IPS-18a (cell line): Measurements from ENCODE around the gene CLCF1.

ENCODE experiments used
- H3K27ac ChIP-seq: one replicate; pipeline ENCODE4 v1.5.1; 2013; ENCODE audit warnings: low read length
- H3K27me3 ChIP-seq: one replicate; pipeline ENCODE4 v1.6.1; 2013; ENCODE audit warnings: mild to moderate bottlenecking, low read length; ENCODE audit not compliant: control insufficient read depth, insufficient read depth
- H3K36me3 ChIP-seq: one replicate; pipeline ENCODE4 v1.6.1; 2013; ENCODE audit warnings: low read depth, low read length; ENCODE audit not compliant: control insufficient read depth
- H3K4me1 ChIP-seq: one replicate; pipeline ENCODE4 v1.6.1; 2013; ENCODE audit warnings: low read depth, low read length; ENCODE audit not compliant: control insufficient read depth
- H3K4me3 ChIP-seq: one replicate; pipeline ENCODE4 v1.5.1; 2013; ENCODE audit warnings: low read length
- H3K9ac ChIP-seq: one replicate; pipeline ENCODE4 v1.6.1; 2013; ENCODE audit warnings: mild to moderate bottlenecking, low read length, moderate library complexity
- H3K9me3 ChIP-seq: one replicate; pipeline ENCODE4 v1.6.1; 2013; ENCODE audit warnings: low read depth, low read length; ENCODE audit not compliant: control insufficient read depth

The CLCF1 gene

DNA sequence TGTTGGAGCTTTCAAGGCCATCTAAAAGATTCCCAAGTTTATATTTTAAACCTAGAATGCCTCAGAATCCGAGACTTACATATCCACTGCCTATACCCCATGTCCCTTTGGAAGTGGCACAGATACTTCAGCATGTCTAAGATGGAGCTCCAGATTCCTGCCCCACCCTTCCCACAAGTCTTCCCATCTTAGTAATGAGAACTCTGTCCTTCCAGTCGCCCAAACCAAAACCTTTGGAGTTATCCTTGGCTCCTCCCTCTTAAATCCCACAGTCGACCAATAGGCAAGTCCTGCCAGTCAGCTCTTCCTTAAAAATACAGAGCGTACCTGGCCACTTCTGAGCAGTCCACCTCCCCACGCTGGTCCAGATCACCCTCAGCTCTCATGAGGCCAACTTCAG, 24.4 kb downstream of the CLCF1 start:
- no peaks in the 10 kb centered on the region for H3K9me3 ChIP-seq
- no peaks in the 10 kb centered on the region for H3K27me3 ChIP-seq
- H3K4me1 ChIP-seq = peaks cover 7% of the 10 kb centered on the region
- no peak overlapping the region for H3K27ac ChIP-seq
- no peaks in the 10 kb centered on the region for H3K36me3 ChIP-seq
- H3K4me3 ChIP-seq = no peak overlapping the region
- H3K9ac ChIP-seq = no peak overlapping the region

DNA sequence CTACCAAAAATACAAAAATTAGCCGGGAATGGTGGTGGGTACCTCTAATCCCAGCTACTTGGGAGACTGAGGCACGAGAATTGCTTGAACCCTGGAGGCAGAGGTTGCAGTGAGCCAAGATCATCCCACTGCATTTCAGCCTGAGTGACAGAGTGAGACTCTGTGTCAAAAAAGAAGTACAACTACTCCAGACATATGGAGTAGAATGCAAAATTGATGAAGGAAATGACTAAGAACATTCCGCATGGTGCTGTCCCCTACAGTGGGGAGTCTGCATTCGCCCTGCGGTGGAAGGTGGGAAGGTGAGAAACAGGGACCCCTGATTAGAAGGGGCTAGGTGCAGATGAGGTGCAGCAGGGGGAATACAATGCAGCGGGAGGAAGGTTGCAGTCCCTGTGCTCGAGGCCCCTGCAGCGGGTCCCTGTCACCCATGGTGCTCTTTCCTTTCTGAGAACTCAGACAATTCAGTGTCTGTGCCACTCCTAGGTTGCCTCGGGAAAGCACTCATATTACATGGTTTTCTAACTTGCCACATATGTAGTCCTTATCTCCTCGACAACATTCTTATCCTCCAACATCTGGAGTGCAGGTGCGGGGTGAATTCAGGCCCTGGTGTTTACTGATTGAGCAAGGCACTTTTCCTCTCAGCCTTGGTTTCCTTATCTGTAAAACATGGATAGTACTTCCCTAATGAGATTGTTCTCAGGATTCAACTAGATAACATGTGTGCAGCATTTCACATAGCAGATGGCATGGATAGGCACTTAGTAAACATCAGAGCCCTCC, 25.2 kb downstream of the CLCF1 start:
- Histone ChIP-seq H3K4me3 (no peak overlapping the region), H3K27me3 (no peaks in the 10 kb centered on the region), H3K9me3 (no peaks in the 10 kb centered on the region), H3K4me1 (peaks cover 4% of the 10 kb centered on the region), H3K36me3 (no peaks in the 10 kb centered on the region), H3K9ac (no peak overlapping the region), H3K27ac (no peak overlapping the region)

DNA sequence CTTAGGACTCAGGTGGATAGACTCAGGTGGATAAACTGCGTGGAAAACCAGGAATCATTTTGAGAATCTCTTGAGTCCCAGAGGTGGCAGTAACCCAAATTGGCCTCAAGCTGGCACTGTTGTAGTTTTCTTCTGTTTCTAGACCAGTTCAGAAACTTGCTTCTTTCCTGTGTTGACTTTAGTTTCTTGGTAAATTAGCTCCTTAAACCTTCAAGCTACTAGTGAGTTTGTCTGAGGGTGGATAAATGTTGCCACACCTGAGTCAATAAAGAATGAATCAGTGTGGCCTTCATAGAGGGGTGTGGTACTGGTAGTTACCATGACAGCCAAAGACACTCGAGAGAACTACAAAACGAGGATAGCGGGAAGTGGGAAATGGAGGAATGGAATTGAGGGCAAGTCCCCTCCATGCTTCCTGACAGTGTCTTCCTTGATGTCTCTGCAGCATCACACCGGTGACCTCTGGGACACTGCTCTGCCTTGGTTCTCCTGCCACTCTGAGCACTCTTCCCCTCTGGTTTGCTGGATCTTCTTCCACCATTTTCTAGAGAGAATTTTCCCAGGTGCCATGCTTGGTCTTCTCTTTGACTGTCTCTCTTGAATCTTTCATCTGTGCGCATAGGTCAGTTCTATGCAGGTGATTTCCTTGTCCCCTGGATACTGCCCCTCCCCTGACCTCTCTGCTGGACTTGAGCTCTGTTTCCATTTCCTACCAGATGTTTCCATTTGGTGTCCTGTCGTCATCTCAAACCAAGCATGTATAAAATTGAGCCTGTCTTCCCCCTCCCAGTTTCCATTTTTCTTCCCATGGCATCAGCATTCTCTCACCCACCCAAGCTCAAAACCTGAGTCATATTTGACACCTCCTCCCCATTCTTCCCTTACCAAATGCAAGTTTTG, 27.2 kb downstream of the CLCF1 start:
- no peak overlapping the region for H3K27ac ChIP-seq
- no peak overlapping the region for H3K4me3 ChIP-seq

DNA sequence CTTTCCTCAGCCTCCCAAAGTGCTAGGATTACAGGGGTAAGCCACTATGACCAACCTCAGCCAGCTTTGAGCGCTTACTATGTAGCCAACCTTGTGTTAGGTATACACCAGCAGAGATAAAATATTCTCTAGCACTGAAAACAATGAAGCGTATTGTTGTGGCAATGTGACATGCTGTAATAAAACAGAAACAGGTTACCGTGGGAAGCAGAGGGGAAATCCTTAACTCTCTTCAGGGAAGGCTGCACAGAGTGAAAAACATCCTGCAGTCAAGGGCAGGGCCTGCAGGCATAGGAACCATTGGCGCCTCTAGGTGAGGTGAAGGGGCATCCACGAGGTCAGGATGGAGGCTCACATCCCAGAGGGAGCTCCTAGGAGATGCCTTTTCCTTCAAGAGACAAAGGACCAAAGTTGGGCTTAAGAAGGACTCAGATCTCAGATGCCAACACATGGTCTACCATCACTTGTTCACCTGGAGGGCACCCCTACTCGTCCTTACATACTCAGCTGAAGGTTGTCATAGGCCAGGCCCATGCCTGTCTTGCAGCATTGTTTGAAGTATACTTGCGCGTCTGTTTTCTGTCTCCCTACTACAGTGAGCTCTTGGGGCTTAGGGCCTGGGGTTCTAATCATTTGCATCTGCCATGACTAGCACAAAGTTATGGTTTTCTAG, 28.0 kb downstream of the CLCF1 start:
- Histone ChIP-seq H3K36me3 (no peaks in the 10 kb centered on the region), H3K4me1 (no peaks in the 10 kb centered on the region), H3K27ac (no peak overlapping the region), H3K27me3 (no peaks in the 10 kb centered on the region), H3K9ac (no peak overlapping the region), H3K9me3 (no peaks in the 10 kb centered on the region), H3K4me3 (no peak overlapping the region)

More for the DNA sequence above, 27.2 kb downstream of the CLCF1 start:
- H3K27me3 ChIP-seq = no peaks in the 10 kb centered on the region
- H3K9me3 ChIP-seq = no peaks in the 10 kb centered on the region
- H3K36me3 ChIP-seq = no peaks in the 10 kb centered on the region
- no peaks in the 10 kb centered on the region for H3K4me1 ChIP-seq
- H3K9ac ChIP-seq = no peak overlapping the region

DNA sequence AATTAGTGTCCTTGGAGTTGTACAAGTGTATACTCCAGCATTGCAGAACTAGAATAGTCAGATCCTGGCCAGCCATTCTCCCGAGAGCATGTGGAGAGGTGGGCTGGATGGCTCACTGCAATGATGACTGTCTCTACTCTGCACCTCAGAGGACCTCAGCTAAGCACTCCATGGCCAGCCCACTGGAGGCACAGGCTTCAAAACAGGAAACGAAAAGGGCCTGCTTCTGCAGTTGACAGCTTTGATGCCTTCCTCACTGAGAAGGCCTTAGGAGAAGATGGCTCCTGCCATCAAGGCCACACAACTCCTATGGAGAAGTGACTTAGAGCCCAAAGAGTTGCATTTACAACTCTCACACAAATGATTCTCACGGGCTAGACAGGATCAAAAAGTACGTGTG, 29.1 kb downstream of the CLCF1 start:
- no peak overlapping the region for H3K4me3 ChIP-seq
- no peaks in the 10 kb centered on the region for H3K36me3 ChIP-seq
- no peaks in the 10 kb centered on the region for H3K4me1 ChIP-seq
- no peak overlapping the region for H3K27ac ChIP-seq
- no peaks in the 10 kb centered on the region for H3K27me3 ChIP-seq
- H3K9ac ChIP-seq = no peak overlapping the region
- H3K9me3 ChIP-seq = no peaks in the 10 kb centered on the region

DNA sequence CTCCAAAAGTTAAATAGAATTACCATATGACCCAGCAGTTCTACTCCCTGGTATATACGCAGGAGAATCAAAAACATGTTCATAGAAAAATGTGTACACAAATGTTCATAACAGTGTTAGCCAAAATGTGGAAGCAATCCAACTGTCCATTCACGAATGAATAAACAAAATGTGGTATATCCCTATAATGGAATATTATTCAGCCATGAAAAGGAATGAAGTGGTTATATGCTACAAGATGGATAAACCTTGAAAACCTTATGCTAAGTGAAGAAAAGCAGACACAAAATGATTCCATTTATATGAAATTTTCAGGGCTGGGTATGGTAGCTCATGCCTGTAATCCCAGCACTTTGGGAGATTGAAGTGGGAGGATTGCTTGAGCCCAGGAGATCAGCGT, 36.1 kb downstream of the CLCF1 start:
- H3K9me3 ChIP-seq = no peaks in the 10 kb centered on the region
- no peaks in the 10 kb centered on the region for H3K4me1 ChIP-seq
- H3K36me3 ChIP-seq = no peaks in the 10 kb centered on the region
- no peak overlapping the region for H3K27ac ChIP-seq
- H3K27me3 ChIP-seq = no peaks in the 10 kb centered on the region
- H3K9ac ChIP-seq = no peak overlapping the region
- no peak overlapping the region for H3K4me3 ChIP-seq

DNA sequence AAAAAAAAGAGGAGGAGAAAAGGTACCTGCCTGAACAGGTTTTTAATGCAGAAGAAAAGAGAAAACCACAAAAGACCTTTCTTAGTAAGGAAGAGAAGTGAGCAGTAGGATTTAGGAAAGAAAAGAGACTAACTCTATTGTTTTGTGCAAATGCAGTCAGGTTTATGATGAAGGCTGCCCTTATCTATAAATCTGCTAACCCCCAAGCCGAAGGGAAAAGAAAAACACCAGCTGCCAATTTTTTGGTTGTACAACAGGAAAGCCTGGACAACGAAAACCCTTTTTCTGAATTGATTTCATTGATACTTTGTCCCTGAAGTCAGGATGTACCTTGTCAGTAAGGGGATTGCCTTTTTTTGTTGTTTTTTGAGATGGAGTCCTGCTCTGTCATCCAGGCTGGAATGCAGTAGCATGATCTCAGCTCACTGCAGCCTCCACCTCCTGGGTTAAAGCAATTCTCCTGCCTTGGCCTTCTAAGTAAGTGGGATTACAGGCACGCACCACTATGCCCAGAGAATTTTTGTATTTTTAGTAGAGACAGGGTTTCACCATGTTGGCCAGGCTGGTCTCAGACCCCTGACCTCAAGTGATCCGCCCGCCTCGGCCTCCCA, 41.2 kb downstream of the CLCF1 start:
- H3K27me3 ChIP-seq = no peaks in the 10 kb centered on the region
- H3K9ac ChIP-seq = no peak overlapping the region
- H3K36me3 ChIP-seq = no peaks in the 10 kb centered on the region
- no peak overlapping the region for H3K4me3 ChIP-seq
- no peaks in the 10 kb centered on the region for H3K9me3 ChIP-seq
- no peaks in the 10 kb centered on the region for H3K4me1 ChIP-seq
- no peak overlapping the region for H3K27ac ChIP-seq

DNA sequence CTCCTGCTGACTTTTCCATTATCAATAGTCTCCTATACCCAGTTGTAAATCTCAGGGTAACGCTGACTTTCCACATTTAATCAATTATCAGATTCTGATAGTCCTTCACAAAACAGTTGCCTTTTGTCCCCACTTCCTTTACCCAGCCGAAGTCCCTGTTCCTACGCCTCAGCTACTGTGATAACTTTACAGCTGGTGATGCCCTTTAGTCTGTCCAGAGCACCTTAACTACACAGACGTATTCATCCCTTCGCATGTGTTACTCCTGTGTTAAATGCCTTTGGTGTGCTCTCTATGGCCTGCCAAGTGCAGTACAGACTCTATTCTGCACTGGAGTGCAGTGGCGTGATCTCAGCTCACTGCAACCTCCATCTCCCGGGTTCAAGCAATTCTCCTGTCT, 49.9 kb downstream of the CLCF1 start:
- Histone ChIP-seq H3K36me3 (no peaks in the 10 kb centered on the region), H3K4me3 (no peak overlapping the region), H3K4me1 (no peaks in the 10 kb centered on the region), H3K9ac (no peak overlapping the region), H3K9me3 (no peaks in the 10 kb centered on the region), H3K27me3 (peaks cover 22% of the 10 kb centered on the region), H3K27ac (no peak overlapping the region)

DNA sequence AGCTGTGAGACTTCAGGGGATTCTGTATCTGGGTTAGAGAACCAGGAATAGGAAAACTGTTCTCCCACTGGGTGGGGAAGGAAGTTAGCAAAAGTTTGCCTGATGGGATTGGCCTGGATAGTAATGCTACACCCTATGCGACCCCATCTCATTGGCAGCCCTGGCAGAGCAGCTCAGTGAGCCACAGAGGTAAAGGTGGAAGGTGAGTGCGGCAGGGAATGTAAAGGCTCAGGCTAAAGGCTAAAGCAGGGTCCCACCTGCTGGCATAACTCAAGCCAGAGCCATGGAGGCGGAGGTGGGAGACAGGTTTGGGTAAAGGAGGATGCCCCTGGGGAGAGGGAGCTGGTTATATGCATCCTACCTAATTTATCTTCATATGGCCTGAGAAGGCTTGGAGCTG, 51.3 kb downstream of the CLCF1 start:
- no peaks in the 10 kb centered on the region for H3K4me1 ChIP-seq
- H3K27me3 ChIP-seq = peaks cover 29% of the 10 kb centered on the region
- H3K9ac ChIP-seq = no peak overlapping the region
- H3K9me3 ChIP-seq = no peaks in the 10 kb centered on the region
- no peaks in the 10 kb centered on the region for H3K36me3 ChIP-seq
- H3K4me3 ChIP-seq = no peak overlapping the region
- H3K27ac ChIP-seq = no peak overlapping the region

DNA sequence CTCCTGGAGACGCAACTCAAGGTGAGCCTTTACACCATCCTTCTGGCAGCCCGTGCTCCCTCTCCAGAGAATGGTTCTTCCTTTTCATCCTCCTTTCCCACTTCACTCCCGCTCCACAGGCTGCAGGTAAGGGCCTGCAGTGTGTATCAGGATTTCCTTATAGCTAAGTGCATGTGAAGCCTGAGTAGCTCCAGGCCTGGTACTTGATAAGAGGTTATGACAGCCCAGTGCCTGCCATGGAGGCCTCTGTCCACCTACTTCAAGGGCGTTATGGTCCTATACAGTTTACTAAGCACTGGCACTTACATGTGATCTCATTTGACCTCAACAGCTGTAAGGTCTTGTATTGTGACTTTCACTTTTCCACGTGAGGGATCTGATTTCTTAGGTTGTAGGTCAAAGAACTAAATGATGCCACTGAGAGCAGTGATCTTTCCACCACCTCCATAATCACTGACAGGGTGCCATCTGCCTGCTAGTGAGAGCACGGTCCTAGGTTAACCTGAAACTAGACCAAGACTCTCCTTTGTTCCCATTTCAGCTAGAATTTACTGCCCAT, 52.0 kb downstream of the CLCF1 start:
- H3K27me3 ChIP-seq = peaks cover 29% of the 10 kb centered on the region
- H3K9me3 ChIP-seq = no peaks in the 10 kb centered on the region
- no peak overlapping the region for H3K4me3 ChIP-seq
- H3K27ac ChIP-seq = no peak overlapping the region
- no peak overlapping the region for H3K9ac ChIP-seq
- no peaks in the 10 kb centered on the region for H3K4me1 ChIP-seq
- no peaks in the 10 kb centered on the region for H3K36me3 ChIP-seq

DNA sequence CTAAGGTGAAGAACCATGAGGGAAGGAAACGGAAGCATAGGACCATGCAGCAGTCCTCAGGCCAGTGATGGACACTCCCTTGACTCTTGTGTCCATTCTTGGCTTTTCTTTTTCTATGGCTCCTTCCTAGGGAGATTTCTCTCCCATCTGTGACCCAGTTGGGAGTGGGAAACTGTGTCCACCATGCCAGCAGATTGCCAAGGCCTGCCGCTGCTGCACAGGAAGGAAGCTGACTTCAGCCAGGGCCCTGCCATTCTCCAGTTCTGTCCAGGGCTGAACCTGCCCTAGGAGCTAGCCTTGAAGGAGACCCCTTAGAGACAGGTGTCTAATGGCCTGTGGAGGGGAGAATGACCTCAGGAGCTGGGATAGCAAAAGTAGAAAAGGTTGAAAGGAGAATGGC, 52.7 kb downstream of the CLCF1 start:
- no peaks in the 10 kb centered on the region for H3K36me3 ChIP-seq
- H3K27me3 ChIP-seq = peaks cover 31% of the 10 kb centered on the region
- no peak overlapping the region for H3K4me3 ChIP-seq
- H3K4me1 ChIP-seq = no peaks in the 10 kb centered on the region
- no peak overlapping the region for H3K27ac ChIP-seq
- no peak overlapping the region for H3K9ac ChIP-seq
- no peaks in the 10 kb centered on the region for H3K9me3 ChIP-seq
